ENCODE measurements around the gene NBPF3.

- TF ChIP-seq CTCF (IDR thresholded peaks at IDR 0.05) (no peak), POLR2A (IDR thresholded peaks at IDR 0.05) (no peak)
Measured at GRCh38 chr1:21406659-21407058, 33.3 kb upstream of the NBPF3 start.
